Measurements from ENCODE around the gene SLC34A1. TPM values are rescaled to one million over a fixed set of nuclear protein-coding genes. Genes with fewer than 3 reads are reported as not detected.

SLC34A1 gene
- total and polyA plus RNA-seq, 2 of the 13 experiments (the other 11 are each of a cell fraction or from before 2014, with no cell fraction given), result 0.03 to 0.20 TPM

GRCh38 chr5:177447611-177448243 is 63.5 kb downstream of the SLC34A1 start (continued):
- TF ChIP-seq FOXO4 (CRISPR knock-in tag; conservative IDR thresholded peaks at IDR 0.05), result no peak
- no peak for TF ChIP-seq ZNF616 (CRISPR knock-in tag; IDR thresholded peaks at IDR 0.05; ENCODE audit: low read depth)
- peak; percentile 63; the same call in 1 of the 2 replicates for TF ChIP-seq IKZF5 (CRISPR knock-in tag; IDR thresholded peaks at IDR 0.05)
- TF ChIP-seq ZNF704 (CRISPR knock-in tag; IDR thresholded peaks at IDR 0.05; ENCODE audit: borderline replicate concordance), result no peak
- no peak for TF ChIP-seq ZNF33A (CRISPR knock-in tag; IDR thresholded peaks at IDR 0.05; ENCODE audit: borderline replicate concordance)
- peak; percentile 59 for TF ChIP-seq HDAC2 (CRISPR knock-in tag; IDR thresholded peaks at IDR 0.05)
- no peak for TF ChIP-seq NPAS2 (CRISPR knock-in tag; IDR thresholded peaks at IDR 0.05; ENCODE audit: borderline replicate concordance)
- 0 out of 2 replicates have a peak, but pooled peaks have one; percentile 32 for TF ChIP-seq ZNF891 (CRISPR knock-in tag; IDR thresholded peaks at IDR 0.05)
- TF ChIP-seq RFX1 (IDR thresholded peaks at IDR 0.05), result no peak
- no peak; the same call in 1 of the 2 replicates for TF ChIP-seq CSRNP1 (CRISPR knock-in tag; IDR thresholded peaks at IDR 0.05)
- TF ChIP-seq SKIL (CRISPR knock-in tag; IDR thresholded peaks at IDR 0.05; ENCODE audit: borderline replicate concordance), result no peak
- no peak for TF ChIP-seq NR3C1 (CRISPR knock-in tag; IDR thresholded peaks at IDR 0.05)
- TF ChIP-seq POLR2G (IDR thresholded peaks at IDR 0.05; ENCODE audit: low read depth, low read length), result peak; percentile 91
- 0 out of 2 replicates have a peak, but pooled peaks have one; percentile 23 for TF ChIP-seq ZNF770 (CRISPR knock-in tag; IDR thresholded peaks at IDR 0.05)
- no peak for TF ChIP-seq ZNF7 (CRISPR knock-in tag; IDR thresholded peaks at IDR 0.05)
- TF ChIP-seq RXRB (CRISPR knock-in tag; IDR thresholded peaks at IDR 0.05; ENCODE audit: borderline replicate concordance), result peak; percentile 67
- TF ChIP-seq GPN1 (CRISPR knock-in tag; IDR thresholded peaks at IDR 0.05; ENCODE audit: borderline replicate concordance), result no peak
- peak; percentile 95 for TF ChIP-seq FOSL2 (CRISPR knock-in tag; IDR thresholded peaks at IDR 0.05)
- TF ChIP-seq ELF3 (CRISPR knock-in tag; IDR thresholded peaks at IDR 0.05), result peak; percentile 55; the same call in 1 of the 2 replicates
